Endodermal cell (in vitro differentiated cells): ENCODE data around the gene RNLS. TPM values are rescaled to one million over a fixed set of nuclear protein-coding genes. Genes with fewer than 3 reads are reported as not detected.

Experiments
- DNase-seq: peaks from one replicate; pipeline ENCODE4 v3.0.0-alpha.2; 2017
- H3K27ac ChIP-seq: 2 replicates; pipeline ENCODE4 v1.5.1; 2013; ENCODE audit warnings: mild to moderate bottlenecking, low read depth, low read length, moderate library complexity
- H3K27me3 ChIP-seq: 2 replicates; pipeline ENCODE4 v1.6.1; 2013; ENCODE audit warnings: mild to moderate bottlenecking, low read length, moderate library complexity; ENCODE audit not compliant: insufficient read depth, control insufficient read depth, poor library complexity, severe bottlenecking
- H3K36me3 ChIP-seq: 2 replicates; pipeline ENCODE4 v1.7.0; 2013; ENCODE audit warnings: mild to moderate bottlenecking, low read length, moderate library complexity; ENCODE audit not compliant: control insufficient read depth, insufficient read depth
- H3K4me1 ChIP-seq: one replicate; pipeline ENCODE4 v1.7.0; 2013; ENCODE audit warnings: low read length; ENCODE audit not compliant: control insufficient read depth, insufficient read depth
- H3K4me3 ChIP-seq: 2 replicates; pipeline ENCODE4 v1.5.1; 2013; ENCODE audit warnings: mild to moderate bottlenecking, low read length, moderate library complexity
- H3K9ac ChIP-seq: 2 replicates; pipeline ENCODE4 v1.6.1; 2013; ENCODE audit warnings: mild to moderate bottlenecking, low read length, moderate library complexity; ENCODE audit not compliant: poor library complexity, severe bottlenecking; ENCODE audit errors: extremely low read depth
- H3K9me3 ChIP-seq: 2 replicates; pipeline ENCODE4 v1.6.1; 2013; ENCODE audit warnings: mild to moderate bottlenecking, low read length, moderate library complexity; ENCODE audit not compliant: control insufficient read depth
- H3K27ac Mint-ChIP-seq: 2 replicates; pipeline ENCODE4 v1.8.0; 2020; ENCODE audit warnings: mixed read lengths
- H3K27me3 Mint-ChIP-seq: 2 replicates; pipeline ENCODE4 v1.8.0; 2021; ENCODE audit warnings: mild to moderate bottlenecking, mixed read lengths; ENCODE audit not compliant: insufficient read depth
- H3K36me3 Mint-ChIP-seq: 2 replicates; pipeline ENCODE4 v1.8.0; 2020; ENCODE audit warnings: low read depth, mixed read lengths
- H3K4me1 Mint-ChIP-seq: 2 replicates; pipeline ENCODE4 v1.8.0; 2020; ENCODE audit warnings: mixed read lengths
- H3K4me3 Mint-ChIP-seq: 2 replicates; pipeline ENCODE4 v1.8.0; 2020; ENCODE audit warnings: mild to moderate bottlenecking, moderate library complexity, mixed read lengths
- H3K9me3 Mint-ChIP-seq: 2 replicates; pipeline ENCODE4 v1.8.0; 2020; ENCODE audit warnings: mild to moderate bottlenecking, mixed read lengths
- CTCF ChIP-seq: fragments of 200-600 bp; sonication (generic); conservative IDR thresholded peaks from 2 replicates; pipeline ENCODE4 v1.5.0; 2021; ENCODE audit warnings: antibody characterized with exemption, mild to moderate bottlenecking
- WGBS, 2 experiments: methylation state at CpG; one replicate each; pipeline versions ENCODE4 v1.1.5 to v1.1.7; 2013; ENCODE audit warnings: missing lambda C conversion rate in 2 of 2, mixed read lengths in 1 of 2; ENCODE audit not compliant: insufficient coverage in 1 of 2, insufficient read length in 1 of 2; 5-methylcytosine and 5-hydroxymethylcytosine counted together
- total RNA-seq, 2 donors: library from RNA; stranded (reverse); fragmentation: NEBNext Ultra II Directional in 1 of 2; extraction: Animal tissue kit (Norgen Biotek cat#: 25700) in 1 of 2; gene quantifications; 2 replicates in 1 of 2; 3 replicates in 1 of 2; pipeline ENCODE4 v1.2.1, GENCODE V29; 2021

Gene RNLS
- total RNA-seq, 2 donors from 2014 or later, result 10.1 to 12.3 TPM

GRCh38 chr10:88415533-88416130, 167.5 kb downstream of the RNLS start:
- no peak overlapping the region for H3K4me3 Mint-ChIP-seq
- Histone ChIP-seq H3K4me3 (no peak overlapping the region), H3K4me1 (no peaks in the 10 kb centered on the region), H3K9me3 (no peaks in the 10 kb centered on the region), H3K27me3 (no peaks in the 10 kb centered on the region), H3K27ac (no peak overlapping the region), H3K36me3 (no peaks in the 10 kb centered on the region), H3K9ac (no peak overlapping the region)
- no peaks in the 10 kb centered on the region for H3K36me3 Mint-ChIP-seq
- 80 to 95% methylated on average over 1 of the region's 1 CpG for WGBS, 2 experiments
- peaks cover 5% of the 10 kb centered on the region for H3K4me1 Mint-ChIP-seq
- no peaks in the 10 kb centered on the region for H3K9me3 Mint-ChIP-seq
- DNase-seq, result no peak
- H3K27ac Mint-ChIP-seq, result no peak overlapping the region
- peaks cover 1% of the 10 kb centered on the region for H3K27me3 Mint-ChIP-seq
- no peak for TF ChIP-seq CTCF

- no peaks in the 10 kb centered on the region for H3K27me3 Mint-ChIP-seq
- no peaks in the 10 kb centered on the region for H3K4me1 Mint-ChIP-seq
- Histone ChIP-seq H3K4me1 (no peaks in the 10 kb centered on the region), H3K9me3 (no peaks in the 10 kb centered on the region), H3K36me3 (no peaks in the 10 kb centered on the region), H3K4me3 (no peak overlapping the region), H3K27ac (no peak overlapping the region), H3K9ac (no peak overlapping the region), H3K27me3 (no peaks in the 10 kb centered on the region)
- no peak for TF ChIP-seq CTCF
- no peaks in the 10 kb centered on the region for H3K36me3 Mint-ChIP-seq
- no peak for DNase-seq
- H3K9me3 Mint-ChIP-seq, result no peaks in the 10 kb centered on the region
- 83 to 89% methylated on average over 2 to 3 of the region's 3 CpGs for WGBS, 2 experiments
- H3K27ac Mint-ChIP-seq, result no peak overlapping the region
- no peak overlapping the region for H3K4me3 Mint-ChIP-seq
Observed at GRCh38 chr10:88413412-88413811, 169.7 kb downstream of the RNLS start.

GRCh38 chr10:88411772-88412349, 171.3 kb downstream of the RNLS start:
- Histone ChIP-seq H3K36me3 (no peaks in the 10 kb centered on the region), H3K4me1 (no peaks in the 10 kb centered on the region), H3K9me3 (no peaks in the 10 kb centered on the region), H3K9ac (no peak overlapping the region), H3K4me3 (no peak overlapping the region), H3K27ac (no peak overlapping the region), H3K27me3 (no peaks in the 10 kb centered on the region)
- TF ChIP-seq CTCF, result no peak
- 91 to 94% methylated on average over 4 to 5 of the region's 6 CpGs for WGBS, 2 experiments
- H3K27me3 Mint-ChIP-seq, result peaks cover 2% of the 10 kb centered on the region
- no peaks in the 10 kb centered on the region for H3K9me3 Mint-ChIP-seq
- no peaks in the 10 kb centered on the region for H3K36me3 Mint-ChIP-seq
- no peak overlapping the region for H3K27ac Mint-ChIP-seq
- no peak for DNase-seq
- H3K4me1 Mint-ChIP-seq, result no peaks in the 10 kb centered on the region
- H3K4me3 Mint-ChIP-seq, result no peak overlapping the region
